ENCODE results near the gene CMTR2. TPM values are rescaled to one million over a fixed set of nuclear protein-coding genes. Genes with fewer than 3 reads are reported as not detected.

The CMTR2 gene
- total RNA-seq, 2 donors from 2014 or later = 16.0 to 17.4 TPM

- Histone ChIP-seq H3K9me3 (no peaks in the 10 kb centered on the region), H3K9ac (ENCODE audit: low read depth in 2 of 2, low read length in 2 of 2) (no peak overlapping the region), H3K4me3 (no peak overlapping the region), H3K27me3 (no peaks in the 10 kb centered on the region), H3K36me3 (no peaks in the 10 kb centered on the region), H3K4me1 (no peaks in the 10 kb centered on the region), H3K27ac (no peak overlapping the region)
- no peak for DNase-seq
- intact Hi-C loops (cut with DNase I) = no loop called here
- TF ChIP-seq, protein P1, sequence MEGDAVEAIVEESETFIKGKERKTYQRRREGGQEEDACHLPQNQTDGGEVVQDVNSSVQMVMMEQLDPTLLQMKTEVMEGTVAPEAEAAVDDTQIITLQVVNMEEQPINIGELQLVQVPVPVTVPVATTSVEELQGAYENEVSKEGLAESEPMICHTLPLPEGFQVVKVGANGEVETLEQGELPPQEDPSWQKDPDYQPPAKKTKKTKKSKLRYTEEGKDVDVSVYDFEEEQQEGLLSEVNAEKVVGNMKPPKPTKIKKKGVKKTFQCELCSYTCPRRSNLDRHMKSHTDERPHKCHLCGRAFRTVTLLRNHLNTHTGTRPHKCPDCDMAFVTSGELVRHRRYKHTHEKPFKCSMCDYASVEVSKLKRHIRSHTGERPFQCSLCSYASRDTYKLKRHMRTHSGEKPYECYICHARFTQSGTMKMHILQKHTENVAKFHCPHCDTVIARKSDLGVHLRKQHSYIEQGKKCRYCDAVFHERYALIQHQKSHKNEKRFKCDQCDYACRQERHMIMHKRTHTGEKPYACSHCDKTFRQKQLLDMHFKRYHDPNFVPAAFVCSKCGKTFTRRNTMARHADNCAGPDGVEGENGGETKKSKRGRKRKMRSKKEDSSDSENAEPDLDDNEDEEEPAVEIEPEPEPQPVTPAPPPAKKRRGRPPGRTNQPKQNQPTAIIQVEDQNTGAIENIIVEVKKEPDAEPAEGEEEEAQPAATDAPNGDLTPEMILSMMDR (IDR thresholded peaks at IDR 0.05) = no peak
Observed at GRCh38 chr16:71276589-71277334, 12.4 kb downstream of the CMTR2 start.

GRCh38 chr16:71273384-71273783 lies 15.8 kb downstream of the CMTR2 start:
- Histone ChIP-seq H3K27ac (no peak overlapping the region), H3K9me3 (no peaks in the 10 kb centered on the region), H3K9ac (ENCODE audit: low read depth in 2 of 2, low read length in 2 of 2) (no peak overlapping the region), H3K4me3 (no peak overlapping the region), H3K27me3 (no peaks in the 10 kb centered on the region), H3K4me1 (no peaks in the 10 kb centered on the region), H3K36me3 (no peaks in the 10 kb centered on the region)
- intact Hi-C loops (cut with DNase I) = no loop called here
- no peak for DNase-seq
- TF ChIP-seq, protein P1 (IDR thresholded peaks at IDR 0.05) = no peak

- DNase-seq = no peak
- no peaks in the 10 kb centered on the region for H3K4me1 ChIP-seq
- H3K9ac ChIP-seq (ENCODE audit: low read depth in 2 of 2, low read length in 2 of 2) = no peak overlapping the region
- H3K36me3 ChIP-seq = no peaks in the 10 kb centered on the region
- no peak overlapping the region for H3K27ac ChIP-seq
- no peaks in the 10 kb centered on the region for H3K27me3 ChIP-seq
- intact Hi-C loops (cut with DNase I) = no loop called here
- TF ChIP-seq, protein P1 (IDR thresholded peaks at IDR 0.05) = no peak
- H3K9me3 ChIP-seq = no peaks in the 10 kb centered on the region
- H3K4me3 ChIP-seq = no peak overlapping the region
Observed at GRCh38 chr16:71264299-71264698, 24.9 kb downstream of the CMTR2 start.

GRCh38 chr16:71263582-71263981 lies 25.6 kb downstream of the CMTR2 start:
- Histone ChIP-seq H3K27ac (no peak overlapping the region), H3K9me3 (no peaks in the 10 kb centered on the region), H3K36me3 (no peaks in the 10 kb centered on the region), H3K9ac (ENCODE audit: low read depth in 2 of 2, low read length in 2 of 2) (no peak overlapping the region), H3K4me3 (no peak overlapping the region), H3K4me1 (no peaks in the 10 kb centered on the region), H3K27me3 (no peaks in the 10 kb centered on the region)
- intact Hi-C loops (cut with DNase I) = no loop called here
- DNase-seq = no peak
- TF ChIP-seq, protein P1 (IDR thresholded peaks at IDR 0.05) = no peak

DNA sequence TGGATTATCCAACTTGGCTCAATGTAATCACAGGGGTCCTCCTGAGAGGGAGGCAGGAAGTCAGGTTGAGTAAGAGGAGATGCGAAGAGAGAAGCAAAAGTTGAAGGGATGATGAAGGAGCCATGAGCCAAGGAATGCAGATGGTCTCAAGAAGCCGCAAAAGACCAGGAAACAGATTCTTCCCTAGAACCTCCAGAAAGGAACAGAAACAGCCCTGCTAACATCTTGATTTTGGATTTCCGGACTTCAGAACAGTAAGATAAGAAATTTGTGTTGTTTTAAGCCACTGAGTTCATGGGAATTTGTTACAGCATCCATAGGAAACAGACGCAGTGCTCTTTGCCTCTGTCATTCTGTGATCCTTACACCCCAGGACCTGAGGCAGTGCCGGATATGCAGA lies 26.8 kb downstream of the CMTR2 start:
- intact Hi-C loops (cut with DNase I) = no loop called here
- Histone ChIP-seq H3K4me3 (no peak overlapping the region), H3K4me1 (no peaks in the 10 kb centered on the region), H3K36me3 (no peaks in the 10 kb centered on the region), H3K27ac (no peak overlapping the region), H3K9ac (ENCODE audit: low read depth in 2 of 2, low read length in 2 of 2) (no peak overlapping the region), H3K9me3 (no peaks in the 10 kb centered on the region), H3K27me3 (no peaks in the 10 kb centered on the region)
- TF ChIP-seq, protein P1 (IDR thresholded peaks at IDR 0.05) = no peak
- no peak for DNase-seq

All from colonic mucosa (tissue), 4 donors.